ENCODE results near the gene BIN1. TPM values are rescaled to one million over a fixed set of nuclear protein-coding genes. Genes with fewer than 3 reads are reported as not detected.

Gene BIN1
- total RNA-seq, 1 experiment from 2014 or later, result 198 TPM

- H3K4me3 ChIP-seq (ENCODE audit: low read depth, low read length), result no peak overlapping the region
- peaks cover 31% of the 10 kb centered on the region for H3K4me1 ChIP-seq
- no peak for DNase-seq
- H3K4me3 Mint-ChIP-seq (ENCODE audit: unreplicated experiment), result no peak overlapping the region
- H3K36me3 Mint-ChIP-seq (ENCODE audit: insufficient read depth, unreplicated experiment), result peaks cover 10% of the 10 kb centered on the region
- H3K27me3 ChIP-seq (replicated peaks; ENCODE audit: control insufficient read depth, insufficient read depth, low read length), result no peaks in the 10 kb centered on the region
- BruUV-seq (replicated peaks), result no TSS peak
- TF ChIP-seq CTCF (IDR thresholded peaks at IDR 0.05; ENCODE audit: insufficient read depth in 1 of 2, low read depth in 1 of 2, low read length in 1 of 2, severe bottlenecking in 1 of 2, unreplicated experiment in 1 of 2), result no peak
- no peaks in the 10 kb centered on the region for H3K27me3 Mint-ChIP-seq (ENCODE audit: insufficient read depth, unreplicated experiment)
- no peaks in the 10 kb centered on the region for H3K9me3 Mint-ChIP-seq (ENCODE audit: unreplicated experiment)
- ChIA-PET CTCF (no interaction called here), POLR2A (interaction anchor here (0.6 kb wide), 1 partner anchor 47 kb away, joined by 3 read pairs; no protein-coding TSS in a partner anchor)
- H3K4me1 Mint-ChIP-seq (ENCODE audit: low read depth, unreplicated experiment), result peaks cover 23% of the 10 kb centered on the region
- H3K9me3 ChIP-seq, result no peaks in the 10 kb centered on the region
- intact Hi-C loops (cut with micrococcal nuclease; ENCODE audit: unreplicated experiment), result no loop called here
- H3K27ac Mint-ChIP-seq (ENCODE audit: unreplicated experiment), result no peak overlapping the region
- peaks cover 1% of the 10 kb centered on the region for H3K36me3 ChIP-seq (ENCODE audit: control insufficient read depth, insufficient read depth, low read length)
These were observed 23.5 kb upstream of the BIN1 start for GRCh38 chr2:127130421-127130820.

DNA sequence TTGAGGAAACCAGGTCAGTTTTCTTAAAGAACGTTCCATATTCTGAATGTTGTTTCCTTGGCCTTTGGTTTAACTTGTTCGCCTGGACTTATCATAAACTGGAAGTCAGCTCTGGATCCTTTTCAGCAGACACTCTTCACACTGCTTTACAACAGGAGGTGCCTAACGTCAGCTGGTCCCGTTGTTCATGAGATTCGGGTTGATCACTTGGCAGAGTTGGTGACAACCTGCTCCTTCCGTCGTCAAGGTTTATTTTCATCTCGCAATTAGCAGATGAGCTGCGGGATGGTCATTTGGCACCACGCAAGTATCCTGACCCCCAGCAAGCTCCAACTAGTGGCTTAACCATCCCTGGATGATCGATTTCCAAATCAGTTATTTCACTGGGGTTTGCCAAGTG lies 23.0 kb upstream of the BIN1 start:
- Histone ChIP-seq H3K9me3 (no peaks in the 10 kb centered on the region), H3K4me3 (ENCODE audit: low read depth, low read length) (no peak overlapping the region), H3K27me3 (replicated peaks; ENCODE audit: control insufficient read depth, insufficient read depth, low read length) (no peaks in the 10 kb centered on the region), H3K36me3 (ENCODE audit: control insufficient read depth, insufficient read depth, low read length) (peaks cover 1% of the 10 kb centered on the region), H3K4me1 (peaks cover 31% of the 10 kb centered on the region)
- peaks cover 10% of the 10 kb centered on the region for H3K36me3 Mint-ChIP-seq (ENCODE audit: insufficient read depth, unreplicated experiment)
- no peaks in the 10 kb centered on the region for H3K27me3 Mint-ChIP-seq (ENCODE audit: insufficient read depth, unreplicated experiment)
- CTCF ChIA-PET, result no interaction called here
- H3K27ac Mint-ChIP-seq (ENCODE audit: unreplicated experiment), result no peak overlapping the region
- H3K4me3 Mint-ChIP-seq (ENCODE audit: unreplicated experiment), result no peak overlapping the region
- no TSS peak for BruUV-seq (replicated peaks)
- DNase-seq, result no peak
- TF ChIP-seq CTCF (IDR thresholded peaks at IDR 0.05; ENCODE audit: insufficient read depth in 1 of 2, low read depth in 1 of 2, low read length in 1 of 2, severe bottlenecking in 1 of 2, unreplicated experiment in 1 of 2), result no peak
- intact Hi-C loops (cut with micrococcal nuclease; ENCODE audit: unreplicated experiment), result no loop called here
- POLR2A ChIA-PET, result interaction anchor here (0.6 kb wide), 1 partner anchor 46 kb away, joined by 3 read pairs; no protein-coding TSS in a partner anchor
- H3K9me3 Mint-ChIP-seq (ENCODE audit: unreplicated experiment), result no peaks in the 10 kb centered on the region
- H3K4me1 Mint-ChIP-seq (ENCODE audit: low read depth, unreplicated experiment), result peaks cover 23% of the 10 kb centered on the region

DNA sequence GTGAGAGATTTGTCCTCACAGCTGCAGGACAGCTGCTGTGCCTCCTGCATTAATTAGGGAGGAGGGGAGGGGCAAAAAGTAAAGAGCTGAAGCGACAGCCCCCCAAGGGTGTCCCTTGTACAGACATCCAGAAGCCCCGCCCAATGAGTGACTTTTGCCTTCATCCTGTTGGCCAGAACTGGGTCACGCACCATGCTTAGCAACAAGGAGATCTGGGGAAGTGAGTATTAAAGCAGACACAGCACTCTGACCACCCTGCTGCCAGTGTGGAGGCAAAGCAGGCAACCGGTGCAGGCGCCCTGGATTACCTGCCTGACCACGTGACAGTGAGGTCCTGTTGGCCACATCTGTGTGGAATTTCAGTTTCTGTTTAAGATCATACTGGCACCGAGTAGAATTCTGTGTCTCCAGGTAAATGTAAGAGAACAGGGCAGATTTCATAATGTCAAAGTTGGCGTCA lies 21.5 kb upstream of the BIN1 start:
- intact Hi-C loops (cut with micrococcal nuclease; ENCODE audit: unreplicated experiment), result no loop called here
- Histone ChIP-seq H3K4me1 (peaks cover 33% of the 10 kb centered on the region), H3K9me3 (no peaks in the 10 kb centered on the region), H3K4me3 (ENCODE audit: low read depth, low read length) (no peak overlapping the region), H3K27me3 (replicated peaks; ENCODE audit: control insufficient read depth, insufficient read depth, low read length) (no peaks in the 10 kb centered on the region), H3K36me3 (ENCODE audit: control insufficient read depth, insufficient read depth, low read length) (peaks cover 1% of the 10 kb centered on the region)
- Mint-ChIP-seq H3K27me3 (ENCODE audit: insufficient read depth, unreplicated experiment) (no peaks in the 10 kb centered on the region), H3K4me1 (ENCODE audit: low read depth, unreplicated experiment) (peaks cover 16% of the 10 kb centered on the region), H3K9me3 (ENCODE audit: unreplicated experiment) (no peaks in the 10 kb centered on the region), H3K27ac (ENCODE audit: unreplicated experiment) (no peak overlapping the region), H3K4me3 (ENCODE audit: unreplicated experiment) (no peak overlapping the region), H3K36me3 (ENCODE audit: insufficient read depth, unreplicated experiment) (peaks cover 10% of the 10 kb centered on the region)
- no TSS peak for BruUV-seq (replicated peaks)
- ChIA-PET POLR2A (no interaction called here), CTCF (no interaction called here)
- no peak for TF ChIP-seq CTCF (IDR thresholded peaks at IDR 0.05; ENCODE audit: insufficient read depth in 1 of 2, low read depth in 1 of 2, low read length in 1 of 2, severe bottlenecking in 1 of 2, unreplicated experiment in 1 of 2)
- no peak for DNase-seq

Data from Caco-2 (cell line).